DOHH2 (cell line): Measurements from ENCODE around the gene NCF2.

Experiments used
- H3F3A ChIP-seq: fragments of 200-600 bp; sonication (generic), shearing (Covaris generic); 2 replicates; pipeline ENCODE4 v1.6.0; 2016; ENCODE audit warnings: antibody characterized with exemption, mild to moderate bottlenecking; ENCODE audit not compliant: control insufficient read depth, insufficient read depth
- H3K27ac ChIP-seq: fragments of 200-600 bp; sonication (generic); 2 replicates; pipeline ENCODE4 v1.5.1; 2014; ENCODE audit warnings: low read depth, mild to moderate bottlenecking, low read length, moderate library complexity
- H3K27me3 ChIP-seq: fragments of 200-600 bp; sonication (generic); 2 replicates; pipeline ENCODE4 v1.6.1; 2014; ENCODE audit warnings: mild to moderate bottlenecking, low read length, mixed read lengths; ENCODE audit not compliant: control insufficient read depth
- H3K36me3 ChIP-seq: fragments of 200-600 bp; sonication (generic); 2 replicates; pipeline ENCODE4 v1.6.1; 2014; ENCODE audit warnings: mild to moderate bottlenecking, low read length, moderate library complexity, mixed read lengths; ENCODE audit not compliant: control insufficient read depth
- H3K4me1 ChIP-seq: fragments of 200-600 bp; sonication (generic); 2 replicates; pipeline ENCODE4 v1.6.1; 2014; ENCODE audit warnings: mild to moderate bottlenecking, low read length, mixed read lengths; ENCODE audit not compliant: control insufficient read depth
- H3K4me2 ChIP-seq: fragments of 200-600 bp; sonication (generic); 2 replicates; pipeline ENCODE4 v1.6.0; 2014; ENCODE audit warnings: mild to moderate bottlenecking, low read length, moderate library complexity
- H3K4me3 ChIP-seq: fragments of 200-600 bp; sonication (generic); 2 replicates; pipeline ENCODE4 v1.5.1; 2014; ENCODE audit warnings: mild to moderate bottlenecking, low read length, mixed read lengths
- H3K79me2 ChIP-seq: fragments of 200-600 bp; sonication (generic); 2 replicates; pipeline ENCODE4 v1.6.1; 2014; ENCODE audit warnings: mild to moderate bottlenecking, low read length, mixed read lengths; ENCODE audit not compliant: control insufficient read depth
- H3K9me2 ChIP-seq: fragments of 200-600 bp; sonication (generic); replicated peaks from 2 replicates; pipeline ENCODE4 v1.6.1; 2014; ENCODE audit warnings: mild to moderate bottlenecking, low read length, mixed read lengths; ENCODE audit not compliant: control insufficient read depth
- H3K9me3 ChIP-seq: fragments of 200-600 bp; sonication (generic); 2 replicates; pipeline ENCODE4 v1.6.1; 2014; ENCODE audit warnings: antibody characterized with exemption, low read length, mixed read lengths; ENCODE audit not compliant: control insufficient read depth, insufficient read depth
- H4K20me1 ChIP-seq: fragments of 200-600 bp; sonication (generic); 2 replicates; pipeline ENCODE4 v1.6.0; 2014; ENCODE audit warnings: low read depth, mild to moderate bottlenecking, antibody characterized with exemption, low read length, moderate library complexity; ENCODE audit not compliant: control insufficient read depth, insufficient read depth
- EZH2phosphoT487 ChIP-seq: fragments of 200-600 bp; sonication (generic); IDR thresholded peaks from 2 replicates; pipeline ENCODE4 v1.6.1; 2017; ENCODE audit warnings: borderline replicate concordance, mild to moderate bottlenecking, antibody characterized with exemption, low read length, moderate library complexity, mixed read lengths
- TF ChIP-seq, protein P1 (sequence below): fragments of 200-600 bp; sonication (generic); IDR thresholded peaks from one replicate; pipeline ENCODE4 v1.5.1; 2014; ENCODE audit warnings: antibody characterized with exemption, mild to moderate bottlenecking, low read depth, low read length; ENCODE audit not compliant: poor library complexity, severe bottlenecking

Gene NCF2

GRCh38 chr1:183604038-183604808, 14.0 kb upstream of the NCF2 start:
- H3K4me2 ChIP-seq, result no peak overlapping the region
- TF ChIP-seq, protein P1, sequence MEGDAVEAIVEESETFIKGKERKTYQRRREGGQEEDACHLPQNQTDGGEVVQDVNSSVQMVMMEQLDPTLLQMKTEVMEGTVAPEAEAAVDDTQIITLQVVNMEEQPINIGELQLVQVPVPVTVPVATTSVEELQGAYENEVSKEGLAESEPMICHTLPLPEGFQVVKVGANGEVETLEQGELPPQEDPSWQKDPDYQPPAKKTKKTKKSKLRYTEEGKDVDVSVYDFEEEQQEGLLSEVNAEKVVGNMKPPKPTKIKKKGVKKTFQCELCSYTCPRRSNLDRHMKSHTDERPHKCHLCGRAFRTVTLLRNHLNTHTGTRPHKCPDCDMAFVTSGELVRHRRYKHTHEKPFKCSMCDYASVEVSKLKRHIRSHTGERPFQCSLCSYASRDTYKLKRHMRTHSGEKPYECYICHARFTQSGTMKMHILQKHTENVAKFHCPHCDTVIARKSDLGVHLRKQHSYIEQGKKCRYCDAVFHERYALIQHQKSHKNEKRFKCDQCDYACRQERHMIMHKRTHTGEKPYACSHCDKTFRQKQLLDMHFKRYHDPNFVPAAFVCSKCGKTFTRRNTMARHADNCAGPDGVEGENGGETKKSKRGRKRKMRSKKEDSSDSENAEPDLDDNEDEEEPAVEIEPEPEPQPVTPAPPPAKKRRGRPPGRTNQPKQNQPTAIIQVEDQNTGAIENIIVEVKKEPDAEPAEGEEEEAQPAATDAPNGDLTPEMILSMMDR, result no peak
- no peak for TF ChIP-seq EZH2phosphoT487

GRCh38 chr1:183602510-183602909, 12.3 kb upstream of the NCF2 start:
- Histone ChIP-seq H3K9me3 (no peaks in the 10 kb centered on the region), H3K79me2 (no peaks in the 10 kb centered on the region), H3K9me2 (no peaks in the 10 kb centered on the region), H3F3A (no peaks in the 10 kb centered on the region), H4K20me1 (no peaks in the 10 kb centered on the region), H3K4me2 (no peak overlapping the region), H3K27me3 (peaks cover 12% of the 10 kb centered on the region), H3K36me3 (no peaks in the 10 kb centered on the region), H3K4me1 (peaks cover 9% of the 10 kb centered on the region), H3K4me3 (no peak overlapping the region), H3K27ac (no peak overlapping the region)
- TF ChIP-seq EZH2phosphoT487, result no peak
- TF ChIP-seq, protein P1, result no peak

More at GRCh38 chr1:183604038-183604808, 14.0 kb upstream of the NCF2 start:
- no peaks in the 10 kb centered on the region for H3K36me3 ChIP-seq
- no peaks in the 10 kb centered on the region for H3K79me2 ChIP-seq
- H3K9me2 ChIP-seq, result no peaks in the 10 kb centered on the region
- peaks cover 9% of the 10 kb centered on the region for H3K27me3 ChIP-seq
- H3F3A ChIP-seq, result no peaks in the 10 kb centered on the region
- no peak overlapping the region for H3K4me3 ChIP-seq
- no peak overlapping the region for H3K27ac ChIP-seq
- peaks cover 19% of the 10 kb centered on the region for H3K4me1 ChIP-seq
- no peaks in the 10 kb centered on the region for H3K9me3 ChIP-seq
- no peaks in the 10 kb centered on the region for H4K20me1 ChIP-seq

DNA sequence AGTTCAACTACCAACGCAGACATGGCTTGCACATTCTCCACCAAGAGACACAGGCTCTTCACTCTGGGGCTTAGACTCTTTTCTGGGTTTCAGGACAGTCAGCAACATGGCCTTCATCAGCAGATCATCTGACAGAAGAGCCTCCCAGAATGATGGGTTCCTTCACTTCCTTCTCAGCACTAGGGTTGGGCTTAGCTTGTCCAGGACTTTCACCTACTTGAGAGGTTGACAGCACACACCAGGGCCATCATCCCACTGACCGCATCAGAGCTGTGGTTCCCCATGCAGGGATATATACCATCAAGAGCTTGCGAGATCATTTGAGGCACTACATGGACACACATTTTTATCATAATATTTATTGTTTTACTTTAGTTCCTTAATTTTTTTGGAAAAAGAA, 10.4 kb upstream of the NCF2 start:
- Histone ChIP-seq H3K27ac (no peak overlapping the region), H3K9me3 (no peaks in the 10 kb centered on the region), H3K4me1 (peaks cover 4% of the 10 kb centered on the region; the same call in 1 of the 2 replicates), H3K4me3 (no peak overlapping the region), H3K27me3 (peaks cover 26% of the 10 kb centered on the region), H3K36me3 (no peaks in the 10 kb centered on the region), H3F3A (no peaks in the 10 kb centered on the region), H4K20me1 (no peaks in the 10 kb centered on the region), H3K4me2 (no peak overlapping the region), H3K79me2 (no peaks in the 10 kb centered on the region), H3K9me2 (no peaks in the 10 kb centered on the region)
- TF ChIP-seq, protein P1, result no peak
- no peak for TF ChIP-seq EZH2phosphoT487
